NCI-H187 treated with DMSO at 0.1 percent for 48 hours (cell line): ENCODE data around the gene MADCAM1.
"Not testable (repeated sequence)": the region's sequence is repeated elsewhere in the genome, so short reads cannot be mapped to it uniquely, and the experiment has no call there.

Experiments used
- DNase-seq: peaks from one replicate; lab custom pipeline; 2025; lab: John Stamatoyannopoulos, UW

MADCAM1 gene

GRCh38 chr19:465056-465816 lies 31.1 kb upstream of the MADCAM1 start:
- no peak for DNase-seq

DNA sequence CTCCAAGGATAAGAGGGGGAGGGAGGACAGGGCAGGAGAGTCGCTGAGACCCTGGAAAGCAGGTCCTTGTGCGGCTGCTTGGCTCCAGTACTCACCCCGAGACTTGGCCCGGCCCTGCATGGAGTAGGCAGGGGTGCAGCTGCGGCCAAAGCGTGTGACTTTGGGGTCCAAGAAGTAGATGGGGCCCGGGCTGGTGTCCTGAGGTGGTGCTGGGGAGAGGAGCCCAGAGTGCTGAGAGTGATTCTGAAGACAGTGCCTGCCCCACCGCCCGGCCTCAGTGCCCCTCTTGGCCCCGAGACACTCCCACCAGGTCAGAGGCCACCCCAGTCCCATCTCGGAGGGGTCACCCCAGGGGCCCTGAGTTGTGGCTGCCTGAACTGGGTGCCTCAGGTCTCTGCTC lies 28.7 kb upstream of the MADCAM1 start:
- no peak for DNase-seq

DNA sequence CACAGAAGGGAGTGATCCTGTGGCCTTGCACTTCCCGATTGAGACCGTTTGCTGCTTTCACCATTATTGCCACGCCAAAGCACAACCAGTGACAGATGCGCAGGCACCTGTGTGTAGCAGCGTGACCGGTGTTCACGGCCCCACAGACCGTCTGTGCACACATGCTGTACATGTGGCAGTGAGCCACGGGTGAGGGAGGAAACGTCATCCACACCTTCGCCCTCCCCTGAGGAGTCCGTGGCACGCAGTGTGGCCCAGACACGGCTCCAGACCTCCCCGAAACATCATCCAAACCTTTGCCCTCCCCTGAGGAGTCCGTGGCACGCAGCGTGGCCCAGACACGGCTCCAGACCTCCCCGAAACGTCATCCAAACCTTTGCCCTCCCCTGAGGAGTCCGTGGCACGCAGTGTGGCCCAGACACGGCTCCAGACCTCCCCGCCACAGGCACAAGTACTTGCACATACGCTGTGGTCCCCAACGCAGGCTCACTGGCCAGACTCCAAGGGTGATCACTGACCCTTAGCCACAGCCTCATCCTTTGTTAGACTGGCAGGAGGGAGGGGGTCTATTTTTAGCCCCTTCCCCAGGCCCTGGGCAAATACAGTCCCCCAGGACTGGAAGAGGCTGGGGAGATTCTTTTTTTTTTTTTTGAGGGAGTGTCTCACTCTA lies 27.6 kb upstream of the MADCAM1 start:
- no peak for DNase-seq

DNA sequence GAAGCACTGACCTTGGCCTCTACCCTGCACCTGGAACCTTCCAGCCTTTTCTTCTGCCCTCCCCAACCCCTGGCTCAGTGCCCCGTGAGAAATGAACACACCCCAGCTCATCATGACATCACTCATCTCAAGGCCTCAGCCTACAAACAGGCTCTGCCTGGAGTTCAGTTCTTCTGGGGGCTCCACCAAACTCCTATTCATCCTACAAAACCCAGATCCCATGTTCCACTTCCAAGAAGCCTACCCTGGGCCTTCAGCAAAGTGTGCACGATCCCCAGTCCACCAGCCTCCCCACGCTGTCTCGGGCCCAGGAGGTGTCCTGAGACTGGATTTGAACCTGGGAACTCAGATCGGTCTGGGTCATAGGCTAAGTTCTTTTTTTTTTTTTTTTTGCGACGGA lies 26.5 kb upstream of the MADCAM1 start:
- no peak for DNase-seq

DNA sequence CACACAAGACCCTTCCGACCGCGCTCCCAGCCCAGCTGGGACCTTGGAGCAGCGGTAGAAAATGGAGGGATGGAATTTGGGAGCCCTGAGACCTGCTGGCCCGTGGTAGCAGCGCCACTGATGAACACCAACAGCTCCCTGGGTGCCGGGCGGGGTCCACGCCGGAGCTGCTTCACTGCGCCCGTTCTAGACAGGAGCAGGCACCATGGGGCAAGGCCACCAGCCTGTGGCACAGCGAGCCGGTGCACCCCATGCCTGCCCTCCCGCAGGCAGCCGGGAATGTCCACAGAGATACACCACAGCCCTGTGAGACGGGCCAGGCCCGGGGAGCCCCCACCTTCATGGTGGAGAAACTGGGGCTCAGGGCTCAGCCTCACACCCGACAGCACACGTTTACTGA lies 25.6 kb upstream of the MADCAM1 start:
- DNase-seq, result no peak

DNA sequence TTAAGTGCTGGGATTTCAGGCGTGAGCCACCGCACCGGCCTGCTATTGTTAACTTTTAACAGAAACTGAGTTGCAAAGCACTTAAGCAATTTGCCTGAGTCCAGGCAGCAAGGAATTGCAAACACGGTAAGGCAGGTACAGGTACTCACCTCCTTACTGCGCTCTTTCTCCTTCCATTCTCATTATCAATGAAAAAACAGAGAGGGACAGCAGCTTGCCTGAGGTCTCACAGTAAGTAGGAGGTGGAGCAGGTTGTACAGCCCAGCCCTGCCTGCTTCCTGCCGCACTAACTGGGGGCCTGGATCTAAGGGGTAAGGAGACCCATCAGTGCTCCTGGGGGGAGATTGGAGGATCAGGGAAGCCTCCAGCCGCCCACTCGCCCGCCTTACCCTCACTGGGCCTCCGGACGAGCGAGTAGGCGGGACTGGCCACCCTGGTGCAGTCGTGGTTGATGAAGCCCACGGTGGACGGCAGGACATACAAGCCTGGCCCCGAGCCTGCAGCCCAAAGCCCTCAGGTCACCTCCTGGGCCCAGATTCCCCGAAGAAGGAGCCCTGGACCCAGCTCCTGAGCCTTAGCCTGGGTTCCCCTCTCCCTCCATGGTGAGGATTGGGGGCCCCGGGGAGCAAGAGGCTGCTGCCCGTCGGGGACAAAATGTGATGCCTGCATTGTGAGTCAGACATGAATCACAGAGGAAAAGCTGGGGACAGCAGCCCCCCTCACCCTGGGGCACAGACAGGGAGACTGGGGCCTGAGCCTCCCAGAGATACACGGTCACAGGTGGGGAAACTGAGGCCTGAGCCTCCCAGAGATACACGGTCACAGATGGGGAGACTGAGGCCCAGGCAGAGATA lies 24.1 kb upstream of the MADCAM1 start:
- DNase-seq, result no peak

- no peak for DNase-seq
These were observed 21.9 kb upstream of the MADCAM1 start for GRCh38 chr19:474126-475078.

DNA sequence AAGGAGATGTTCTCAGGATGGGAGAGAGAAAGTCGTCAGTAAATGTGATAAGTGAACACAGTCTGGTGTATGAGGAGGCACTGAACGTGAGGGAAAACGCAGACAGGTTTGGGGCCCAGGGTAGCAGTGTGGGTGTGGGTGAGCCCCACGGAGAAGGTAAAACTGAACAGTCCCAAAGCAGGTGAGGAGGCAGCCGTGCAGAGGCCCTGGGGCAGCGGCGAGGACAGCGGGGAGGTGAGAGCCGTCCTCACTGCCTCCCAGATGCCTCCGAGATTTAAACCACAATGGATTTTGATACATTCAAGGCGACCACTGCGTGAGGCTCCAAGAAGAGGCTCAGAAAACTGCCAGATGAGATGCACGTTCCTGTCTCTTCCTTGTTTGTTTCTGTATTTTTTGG lies 20.9 kb upstream of the MADCAM1 start:
- DNase-seq, result no peak

DNA sequence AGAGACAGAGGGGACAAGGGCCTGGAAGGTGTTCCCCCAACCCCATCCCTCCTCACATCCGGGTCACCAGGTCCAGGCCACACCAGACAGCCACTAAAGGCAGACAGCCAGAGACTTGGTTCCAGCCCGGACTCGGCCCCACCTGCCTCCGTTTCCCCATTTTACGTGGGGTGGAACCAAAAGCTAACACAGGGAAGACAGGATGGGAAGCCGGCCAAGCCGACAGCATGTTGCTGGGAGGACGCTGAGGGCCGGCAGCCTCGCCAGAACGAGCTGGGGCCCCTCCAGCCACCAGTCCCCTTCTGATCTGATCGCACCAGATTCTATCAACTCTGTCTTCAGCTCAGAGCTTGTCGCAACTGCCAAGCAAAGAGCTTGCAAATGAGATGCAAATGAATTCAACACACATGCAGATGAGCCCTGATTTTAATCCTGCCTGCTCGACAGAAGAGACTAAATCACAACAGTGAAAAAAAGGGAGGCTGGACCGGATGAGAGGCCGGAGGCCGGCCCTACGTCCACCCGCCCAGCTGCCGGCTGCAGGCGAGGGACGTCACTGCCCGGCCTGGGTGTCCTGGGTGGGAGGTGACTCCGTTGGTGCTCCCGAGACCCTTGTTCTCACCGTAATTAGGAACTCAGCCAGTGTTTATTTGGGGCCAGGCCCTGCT lies 17.9 kb upstream of the MADCAM1 start:
- no peak for DNase-seq

- no peak for DNase-seq
These were observed 17.3 kb upstream of the MADCAM1 start for GRCh38 chr19:478976-479375.

DNA sequence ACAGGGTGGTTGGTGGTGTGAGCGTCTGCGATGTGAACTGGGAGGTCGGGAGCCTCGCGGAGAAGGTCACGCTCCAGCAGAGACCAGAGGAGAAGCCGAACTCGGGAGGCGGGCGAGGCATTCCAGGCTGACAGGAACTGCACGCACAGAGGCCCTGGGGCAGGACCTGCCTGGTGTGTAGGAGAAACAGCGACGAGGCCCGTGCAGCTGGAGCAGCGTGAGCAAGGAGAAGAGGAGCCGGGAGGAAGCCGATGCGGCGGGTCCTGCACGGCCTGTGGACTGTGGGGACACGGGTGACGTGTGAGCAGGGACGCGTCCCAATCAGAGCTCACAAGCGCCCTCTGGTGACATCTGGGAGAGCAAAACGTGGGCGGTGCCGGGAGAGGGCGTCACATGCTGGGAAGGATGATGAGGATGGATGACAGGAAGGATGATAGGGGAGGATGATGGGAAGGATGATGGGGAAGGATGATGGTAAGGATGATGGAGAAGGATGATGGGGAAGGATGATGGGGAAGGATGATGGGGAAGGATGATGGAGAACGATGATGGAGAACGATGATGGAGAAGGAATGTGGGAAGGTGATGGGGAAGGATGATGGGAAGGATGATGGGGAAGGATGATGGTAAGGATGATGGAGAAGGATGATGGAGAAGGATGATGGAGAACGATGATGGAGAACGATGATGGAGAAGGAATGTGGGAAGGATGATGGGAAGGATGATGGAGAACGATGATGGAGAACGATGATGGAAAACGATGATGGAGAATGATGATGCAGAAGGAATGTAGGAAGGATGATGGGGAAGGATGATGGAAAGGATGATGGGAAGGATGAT lies 16.1 kb upstream of the MADCAM1 start:
- no peak for DNase-seq

GRCh38 chr19:481100-481499 lies 15.2 kb upstream of the MADCAM1 start:
- not testable (repeated sequence) for DNase-seq

DNA sequence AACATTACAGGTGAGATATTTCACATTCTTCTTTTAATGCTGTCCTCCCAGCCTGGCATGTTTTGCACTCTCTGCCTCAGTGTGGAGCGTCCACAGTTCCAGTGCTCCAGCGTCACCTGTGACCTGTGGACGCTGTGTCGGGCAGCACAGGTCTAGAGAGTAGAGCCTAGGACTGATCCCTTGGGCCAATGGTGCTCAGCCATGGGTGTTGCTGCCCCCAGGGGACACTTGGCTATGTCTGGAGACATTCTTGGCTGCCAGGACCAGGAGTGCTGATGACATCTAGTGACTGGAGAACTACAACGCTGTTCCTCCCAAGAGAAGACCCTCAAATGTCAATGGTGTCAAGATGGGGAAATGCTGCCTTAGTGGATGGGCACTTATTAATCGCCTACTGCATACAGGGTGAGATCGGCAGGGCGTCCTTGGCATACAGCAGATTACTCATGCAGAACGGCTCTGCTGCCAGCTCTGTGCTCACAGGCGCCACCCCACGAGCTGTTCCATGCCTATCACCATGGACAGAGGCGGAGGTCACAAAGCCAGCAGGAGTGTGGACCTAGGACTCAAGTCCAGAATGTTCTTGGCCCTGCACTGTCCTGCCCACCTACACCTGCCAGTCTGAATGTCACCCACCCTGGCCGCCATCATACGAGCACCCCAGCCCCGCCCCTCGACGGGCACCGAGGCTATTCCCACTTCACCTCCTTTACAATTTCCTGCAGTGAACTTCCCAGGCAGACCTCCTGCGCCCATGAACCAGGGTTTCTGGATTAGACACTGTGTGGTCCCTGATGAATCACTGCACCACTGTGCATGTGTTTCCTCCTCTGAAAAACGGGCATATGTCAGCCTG lies 13.9 kb upstream of the MADCAM1 start:
- no peak for DNase-seq

- no peak for DNase-seq
These were observed 12.8 kb upstream of the MADCAM1 start for GRCh38 chr19:483332-484072.

- no peak for DNase-seq
These were observed 11.8 kb upstream of the MADCAM1 start for GRCh38 chr19:484494-484893.

- no peak for DNase-seq
These were observed 11.2 kb upstream of the MADCAM1 start for GRCh38 chr19:485077-485476.

- DNase-seq, result no peak
These were observed 10.6 kb upstream of the MADCAM1 start for GRCh38 chr19:485583-486236.
